GM19351 (cell line): ENCODE data around the gene ANKRD1.

Experiments used
- ATAC-seq: cut with Tn5 transposase; IDR thresholded peaks from one replicate; pipeline ENCODE4 v1.9.1; 2021; ENCODE audit warnings: mild to moderate bottlenecking, moderate library complexity; ENCODE audit not compliant: unreplicated experiment

ANKRD1 gene

GRCh38 chr10:90936276-90936659 is 15.4 kb upstream of the ANKRD1 start:
- ATAC-seq, result no peak

GRCh38 chr10:90935581-90936275 is 14.8 kb upstream of the ANKRD1 start:
- no peak for ATAC-seq

- no peak for ATAC-seq
Observed at GRCh38 chr10:90930971-90931871, 10.3 kb upstream of the ANKRD1 start.

- no peak for ATAC-seq
Observed at GRCh38 chr10:90930070-90930837, 9.4 kb upstream of the ANKRD1 start.

- ATAC-seq, result no peak
Observed at GRCh38 chr10:90929179-90929578, 8.3 kb upstream of the ANKRD1 start.

- ATAC-seq, result no peak
Observed at GRCh38 chr10:90927293-90927692, 6.4 kb upstream of the ANKRD1 start.

- ATAC-seq, result no peak
Observed at GRCh38 chr10:90925079-90926029, 4.5 kb upstream of the ANKRD1 start.

- ATAC-seq, result no peak
Observed at GRCh38 chr10:90924552-90924951, 3.7 kb upstream of the ANKRD1 start.

GRCh38 chr10:90923111-90923731 is 2.3 kb upstream of the ANKRD1 start:
- no peak for ATAC-seq

GRCh38 chr10:90921906-90922305 is 1.0 kb upstream of the ANKRD1 start:
- no peak for ATAC-seq

- ATAC-seq, result no peak
Observed at GRCh38 chr10:90919683-90920574, 958 bp downstream of the ANKRD1 start.

- ATAC-seq, result no peak
Observed at GRCh38 chr10:90917968-90918318, 2.9 kb downstream of the ANKRD1 start.

- ATAC-seq, result no peak
Observed at GRCh38 chr10:90917238-90917967, 3.5 kb downstream of the ANKRD1 start.

GRCh38 chr10:90916392-90917237 is 4.3 kb downstream of the ANKRD1 start:
- no peak for ATAC-seq

- ATAC-seq, result no peak
Observed at GRCh38 chr10:90915766-90916075, 5.2 kb downstream of the ANKRD1 start.

GRCh38 chr10:90914992-90915765 is 5.7 kb downstream of the ANKRD1 start:
- no peak for ATAC-seq
